NOMO-1 treated with DMSO at 0.1 percent for 48 hours (cell line): ENCODE measurements around the gene PCDHAC1.
"Not testable (repeated sequence)": the region's sequence is repeated elsewhere in the genome, so short reads cannot be mapped to it uniquely, and the experiment has no call there.

Source experiments
- DNase-seq: peaks from one replicate; lab custom pipeline; 2025; ENCODE audit not compliant: unreplicated experiment; lab: John Stamatoyannopoulos, UW

The PCDHAC1 gene

GRCh38 chr5:140925806-140926442 is at the start of gene PCDHAC1:
Gene PCDHAC1 (plus strand): TSS chr5:140926299. CDS start chr5:140926893, 594 bp downstream.
- no peak for DNase-seq

GRCh38 chr5:140876541-140877261 is 49.4 kb upstream of the PCDHAC1 start:
- not testable (repeated sequence) for DNase-seq

GRCh38 chr5:140877262-140877581 is 48.9 kb upstream of the PCDHAC1 start:
- no peak for DNase-seq

GRCh38 chr5:140881889-140882590 is 44.1 kb upstream of the PCDHAC1 start, which contains the start of gene PCDHA13:
Gene PCDHA13 (plus strand): TSS chr5:140882124. CDS start chr5:140882269, 145 bp downstream.
- no peak for DNase-seq

- DNase-seq: no peak
These were observed 43.6 kb upstream of the PCDHAC1 start for GRCh38 chr5:140882591-140882899.

- DNase-seq: no peak
These were observed 42.7 kb upstream of the PCDHAC1 start for GRCh38 chr5:140883373-140883772.

GRCh38 chr5:140883927-140884697 is 42.0 kb upstream of the PCDHAC1 start:
- DNase-seq: no peak

GRCh38 chr5:140916325-140916724 is 9.8 kb upstream of the PCDHAC1 start:
- DNase-seq: no peak

- no peak for DNase-seq
These were observed 2.5 kb upstream of the PCDHAC1 start for GRCh38 chr5:140923601-140924000.

GRCh38 chr5:140926443-140927227 is 536 bp downstream of the PCDHAC1 start:
- no peak for DNase-seq

- DNase-seq: no peak
These were observed 1.1 kb downstream of the PCDHAC1 start for GRCh38 chr5:140927228-140927573.

- no peak for DNase-seq
These were observed 9.0 kb downstream of the PCDHAC1 start for GRCh38 chr5:140934964-140935606.

GRCh38 chr5:140946578-140946977 is 20.5 kb downstream of the PCDHAC1 start:
- no peak for DNase-seq

- DNase-seq: no peak
These were observed 25.5 kb downstream of the PCDHAC1 start for GRCh38 chr5:140951636-140952035.

- DNase-seq: no peak
These were observed 27.1 kb downstream of the PCDHAC1 start for GRCh38 chr5:140953234-140953633.

GRCh38 chr5:140962190-140962589 is 36.1 kb downstream of the PCDHAC1 start:
- no peak for DNase-seq

GRCh38 chr5:140964356-140964755 is 38.3 kb downstream of the PCDHAC1 start:
- no peak for DNase-seq

GRCh38 chr5:140965905-140966292 is 39.8 kb downstream of the PCDHAC1 start:
- DNase-seq: no peak

GRCh38 chr5:140966293-140967225 is 40.5 kb downstream of the PCDHAC1 start, which contains the start of gene PCDHAC2:
Gene PCDHAC2 (plus strand): TSS chr5:140966476. CDS start chr5:140966767, 291 bp downstream.
- DNase-seq: no peak
